ENCODE measurements around the gene GBE1.

- no peak for TF ChIP-seq POLR2A (IDR thresholded peaks at IDR 0.05; ENCODE audit: low read depth, low read length)
- TF ChIP-seq POLR2AphosphoS5 (IDR thresholded peaks at IDR 0.05; ENCODE audit: low read depth, low read length), result no peak
Observed at GRCh38 chr3:81741216-81741615, 20.2 kb downstream of the GBE1 start.

All from GM12891 (cell line).